GM21526 (cell line): Measurements from ENCODE around the gene MEGF11.

Experiments
- ATAC-seq: cut with Tn5 transposase; IDR thresholded peaks from one replicate; pipeline ENCODE4 v1.9.1; 2021; ENCODE audit warnings: moderate library complexity; ENCODE audit not compliant: unreplicated experiment, low FRiP score

MEGF11 gene

GRCh38 chr15:66253418-66254088 lies at the start of gene MEGF11:
TSS of gene MEGF11 (minus strand) at chr15:66253750. CDS start at chr15:66128403, 125,347 bp downstream.
- no peak for ATAC-seq

DNA sequence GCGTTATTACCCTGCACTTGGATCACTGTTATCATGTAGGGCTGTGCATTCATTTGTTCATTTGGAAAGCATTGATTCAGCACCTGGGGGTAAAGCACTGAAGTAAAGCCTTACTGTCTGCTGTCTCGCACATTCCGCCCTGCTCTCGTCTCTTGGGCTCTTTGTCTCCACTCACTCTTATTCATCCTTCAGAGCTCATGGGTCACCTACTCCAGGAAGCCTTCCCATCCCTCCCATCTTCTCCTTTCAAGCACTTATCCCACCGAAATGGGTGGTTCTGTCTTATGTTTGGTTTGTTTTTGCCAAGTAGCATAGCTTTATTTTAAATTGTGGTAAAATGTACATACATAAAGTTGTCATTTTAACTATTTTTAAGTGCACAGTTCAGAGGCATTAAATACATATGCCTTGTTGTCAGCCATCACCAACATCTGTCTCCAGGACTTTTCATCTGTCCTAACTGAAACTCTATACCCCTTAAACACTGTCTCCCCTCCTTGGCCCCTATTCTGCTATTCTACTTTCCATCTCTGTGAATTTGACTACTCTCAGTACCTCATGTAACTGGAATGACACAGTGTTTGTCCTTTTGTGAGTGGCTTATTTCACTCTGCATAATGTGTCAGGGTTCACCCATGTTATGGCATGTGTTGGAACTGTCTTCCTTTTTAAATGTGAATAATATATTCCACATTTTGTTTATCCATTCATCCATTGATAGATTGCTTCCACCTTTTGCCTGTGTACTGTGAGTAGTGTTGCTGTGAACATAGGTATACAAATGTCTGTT lies 49.1 kb upstream of the MEGF11 start:
- ATAC-seq = no peak

DNA sequence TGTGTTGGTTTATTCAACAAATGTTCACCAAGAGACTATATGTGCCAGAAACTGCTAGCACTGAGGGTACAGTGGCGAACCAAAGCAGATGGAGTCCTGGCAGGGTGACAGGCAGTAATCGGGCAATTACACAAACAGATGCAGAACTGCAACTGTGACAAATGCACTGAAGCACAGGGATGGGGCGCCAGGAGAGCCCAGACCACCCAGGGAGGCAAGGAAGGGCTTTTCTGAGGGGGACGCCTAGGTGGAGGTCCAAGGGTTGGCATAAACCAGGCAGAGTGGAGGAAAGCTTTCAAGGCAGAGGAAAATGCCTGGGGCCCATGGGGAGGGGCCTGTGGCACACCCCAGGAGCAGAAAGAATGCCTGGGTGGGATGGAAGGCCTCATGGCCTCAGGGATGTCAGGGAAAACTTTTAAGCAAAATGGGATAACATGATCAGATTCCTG lies 45.3 kb upstream of the MEGF11 start:
- no peak for ATAC-seq

DNA sequence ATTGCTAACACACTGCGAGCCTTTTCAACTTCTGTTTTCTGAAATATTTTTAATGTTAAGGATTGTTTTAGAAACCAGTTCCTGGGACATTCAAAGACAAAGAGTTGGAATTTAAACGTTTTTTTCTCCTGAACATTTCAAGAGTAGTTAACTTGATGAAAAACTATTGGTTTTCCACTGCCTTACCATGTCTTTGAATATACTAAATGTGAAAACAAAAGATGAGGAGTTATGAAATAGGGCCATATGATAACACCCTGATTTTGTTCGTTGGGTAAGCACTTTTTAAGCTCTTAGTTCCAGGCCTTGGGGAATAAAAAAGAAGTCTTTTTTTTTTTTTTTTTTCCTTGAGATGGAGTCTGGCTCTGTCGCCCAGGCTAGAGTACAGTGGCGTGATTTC lies 42.6 kb upstream of the MEGF11 start:
- no peak for ATAC-seq

GRCh38 chr15:66294932-66295235 lies 41.3 kb upstream of the MEGF11 start:
- ATAC-seq = no peak

GRCh38 chr15:66294157-66294931 lies 40.8 kb upstream of the MEGF11 start:
- ATAC-seq = peak; percentile 17

DNA sequence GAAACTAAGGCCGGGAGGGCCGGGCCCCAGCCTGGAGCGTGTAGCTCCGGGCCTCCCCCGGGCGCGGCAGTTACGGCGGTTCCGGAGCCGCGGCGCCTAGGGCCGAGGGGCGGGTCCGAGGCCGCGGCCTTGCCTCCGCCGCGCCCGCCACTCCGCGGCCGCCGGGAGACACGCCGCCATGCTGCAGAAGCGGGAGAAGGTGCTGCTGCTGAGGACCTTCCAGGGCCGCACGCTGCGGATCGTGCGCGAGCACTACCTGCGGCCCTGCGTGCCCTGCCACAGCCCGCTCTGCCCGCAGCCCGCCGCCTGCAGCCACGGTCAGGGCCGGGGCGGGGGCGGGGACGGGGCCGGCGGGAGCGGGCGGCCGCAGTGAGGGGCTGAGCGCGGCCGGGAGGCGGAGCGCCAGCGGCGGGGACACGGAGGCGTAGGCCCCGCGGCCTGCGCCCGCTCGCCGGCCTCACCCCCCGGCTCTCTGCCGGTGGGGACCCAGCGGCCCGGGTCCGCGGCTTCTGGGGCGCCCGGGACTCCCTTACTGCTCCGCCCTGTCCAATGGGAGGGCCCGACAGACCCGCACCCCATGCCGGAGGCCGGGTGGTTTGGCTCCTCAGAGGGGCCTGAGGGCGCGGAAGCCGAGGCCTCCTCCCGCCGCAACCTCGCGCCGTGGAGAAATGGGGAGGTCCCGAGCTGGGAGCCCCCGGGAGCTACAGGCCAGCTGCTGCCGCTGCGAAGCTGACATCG lies 40.0 kb upstream of the MEGF11 start, which contains the start of gene DIS3L:
Gene DIS3L, plus strand, starts transcription at position 150 of the 738 bp plus-strand sequence. Its CDS starts 29 bp downstream, at position 179.
- ATAC-seq = peak; percentile 62

GRCh38 chr15:66292571-66293418 lies 39.2 kb upstream of the MEGF11 start:
- ATAC-seq = no peak

DNA sequence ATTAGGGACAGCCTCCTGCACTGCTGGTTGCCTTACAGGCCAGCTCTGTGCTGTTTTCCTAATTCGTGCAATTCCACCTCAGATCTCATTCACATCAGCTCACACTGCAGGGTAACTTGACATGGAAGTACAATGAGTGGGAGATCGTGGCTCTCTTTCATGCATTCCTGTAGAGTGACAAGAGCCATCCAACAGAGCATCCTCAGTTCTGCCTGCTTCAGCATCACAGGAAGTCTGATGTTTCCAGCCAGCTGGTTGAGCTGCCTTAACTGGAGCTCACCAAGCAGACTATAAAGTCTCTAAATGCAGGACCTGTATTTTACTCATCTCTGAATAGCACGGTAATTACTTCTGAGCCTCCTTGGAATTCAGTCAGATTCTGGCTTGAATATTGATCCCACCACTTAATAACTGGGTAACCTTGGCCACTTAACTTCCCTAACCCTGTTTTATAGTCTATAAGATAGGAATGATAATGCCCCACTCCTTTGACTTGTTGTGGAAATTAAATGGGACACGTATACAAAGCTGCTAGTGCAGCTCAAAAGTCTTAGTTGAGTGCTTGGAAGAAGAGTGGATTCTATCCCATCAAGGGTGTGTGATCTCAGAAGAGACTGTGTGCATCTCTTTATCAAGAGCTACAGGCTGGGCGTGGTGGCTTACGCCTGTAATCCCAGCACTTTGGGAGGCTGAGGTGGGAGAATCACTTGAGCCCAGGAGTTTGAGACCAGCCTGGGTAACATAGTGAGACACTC lies 38.4 kb upstream of the MEGF11 start:
- no peak for ATAC-seq

DNA sequence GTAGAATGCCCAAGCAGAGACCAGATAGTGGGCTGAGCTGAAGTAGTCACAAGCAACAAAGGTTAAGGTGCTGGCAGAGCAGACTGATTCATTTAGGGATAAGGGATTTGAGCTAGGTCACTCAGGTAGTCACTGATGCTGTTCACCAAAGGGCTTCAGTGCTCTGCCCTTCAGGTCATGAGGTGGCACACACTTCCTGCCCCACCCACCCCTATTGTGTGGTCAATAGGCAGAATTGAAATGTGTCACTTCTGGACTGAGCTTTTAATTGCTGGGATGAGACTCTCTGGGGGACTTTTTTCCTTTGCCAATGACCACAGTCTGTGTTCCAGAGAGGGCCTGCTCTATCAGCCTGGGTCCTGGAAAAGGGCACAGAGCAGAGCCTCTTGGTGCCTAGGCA lies 37.0 kb upstream of the MEGF11 start:
- ATAC-seq = no peak

DNA sequence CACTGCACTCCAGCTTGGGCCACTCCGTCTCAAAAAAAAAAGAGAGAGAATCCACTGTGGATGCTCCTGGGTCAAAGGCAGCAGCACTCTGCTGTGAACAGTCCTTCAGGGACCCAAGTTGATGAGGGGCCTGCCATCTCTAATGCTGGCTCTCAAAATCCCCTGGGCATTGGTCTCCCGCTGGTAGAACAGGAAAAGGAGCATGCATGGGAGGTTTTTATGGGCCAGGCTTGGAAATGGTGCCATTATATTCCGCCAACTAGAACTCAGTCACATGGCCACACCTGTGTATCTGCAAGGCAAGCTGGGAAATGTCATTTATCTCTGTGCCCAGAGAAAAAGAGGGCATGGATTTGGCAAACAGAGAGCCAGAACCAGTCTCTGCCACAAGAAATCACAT lies 36.5 kb upstream of the MEGF11 start:
- ATAC-seq = no peak

- ATAC-seq = no peak
Observed at GRCh38 chr15:66288551-66289185, 35.1 kb upstream of the MEGF11 start.

DNA sequence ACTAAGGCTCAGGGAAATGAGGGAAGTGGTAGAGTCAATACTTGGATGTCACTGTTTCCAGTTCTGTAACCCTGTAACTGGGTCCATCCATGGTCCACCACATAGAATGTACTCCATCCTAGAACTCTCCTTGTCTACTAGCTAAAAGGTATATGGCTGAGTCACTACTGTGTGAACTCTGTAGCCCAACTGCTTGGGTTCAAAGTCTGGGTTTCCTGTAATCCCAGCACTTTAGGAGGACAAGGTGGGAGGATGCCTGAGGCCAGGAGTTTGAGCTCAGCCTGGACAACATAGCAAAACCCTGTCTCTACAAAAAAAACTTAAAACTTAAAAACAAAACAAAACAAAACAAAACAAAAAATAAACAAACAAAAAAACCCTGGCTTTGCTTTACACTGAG lies 34.5 kb upstream of the MEGF11 start:
- no peak for ATAC-seq

- ATAC-seq = no peak
Observed at GRCh38 chr15:66287461-66288057, 34.0 kb upstream of the MEGF11 start.

- ATAC-seq = no peak
Observed at GRCh38 chr15:66285533-66286280, 32.2 kb upstream of the MEGF11 start.

GRCh38 chr15:66284271-66284670 lies 30.7 kb upstream of the MEGF11 start:
- no peak for ATAC-seq

DNA sequence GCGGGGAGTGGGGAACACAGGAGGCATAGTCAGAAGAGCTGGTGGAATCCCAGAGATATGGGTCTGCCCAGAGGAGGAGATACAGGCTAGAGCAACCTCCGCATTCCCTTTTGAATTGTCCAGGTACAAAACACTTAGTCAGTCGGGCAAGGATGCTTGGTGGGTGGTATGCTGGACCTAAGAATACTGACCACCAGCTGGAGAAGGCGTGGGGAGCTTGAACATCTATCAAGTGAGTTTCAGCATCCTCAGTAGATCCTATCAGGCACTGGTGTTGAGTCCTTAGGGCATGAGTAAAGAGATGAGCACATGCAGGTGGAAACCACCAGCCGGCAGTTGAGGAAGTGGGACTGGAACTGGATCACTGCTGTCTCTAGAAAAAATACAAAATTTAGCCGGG lies 25.1 kb upstream of the MEGF11 start:
- ATAC-seq = no peak
